Renal cortical epithelial cell (primary cell): ENCODE results near the gene ZNF618. TPM values are rescaled to one million over a fixed set of nuclear protein-coding genes. Genes with fewer than 3 reads are reported as not detected.

Experiments used
- DNase-seq: peaks from one replicate; pipeline ENCODE4 v3.0.0-alpha.2; 2011; ENCODE audit warnings: low read depth
- total RNA-seq: library from RNA; depleted of rRNA; stranded (reverse); fragments of >200 nt; gene quantifications from 2 replicates; pipeline ENCODE4 v1.2.3, GENCODE V29; 2014

Gene ZNF618
- total RNA-seq, 1 donor from 2014 or later, result 30.6 TPM

DNA sequence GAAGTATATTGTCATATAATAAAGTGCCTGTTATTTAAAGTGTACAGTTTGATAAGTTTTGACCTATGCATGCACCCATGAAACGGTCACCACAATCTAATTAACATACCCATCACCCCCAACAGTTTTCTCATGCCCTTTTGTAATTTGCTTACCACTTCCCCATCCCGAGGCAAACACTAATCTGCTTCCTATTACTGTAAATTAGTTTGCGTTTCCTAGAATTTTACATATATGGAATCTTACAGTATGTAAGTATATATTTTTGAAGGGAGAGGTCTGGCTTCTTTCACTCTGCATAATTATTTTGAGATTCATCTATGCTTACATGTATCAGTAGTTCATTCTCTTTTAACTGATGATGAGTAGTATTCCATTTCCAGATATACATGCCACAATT, 145.5 kb downstream of the ZNF618 start:
- DNase-seq, result no peak

DNA sequence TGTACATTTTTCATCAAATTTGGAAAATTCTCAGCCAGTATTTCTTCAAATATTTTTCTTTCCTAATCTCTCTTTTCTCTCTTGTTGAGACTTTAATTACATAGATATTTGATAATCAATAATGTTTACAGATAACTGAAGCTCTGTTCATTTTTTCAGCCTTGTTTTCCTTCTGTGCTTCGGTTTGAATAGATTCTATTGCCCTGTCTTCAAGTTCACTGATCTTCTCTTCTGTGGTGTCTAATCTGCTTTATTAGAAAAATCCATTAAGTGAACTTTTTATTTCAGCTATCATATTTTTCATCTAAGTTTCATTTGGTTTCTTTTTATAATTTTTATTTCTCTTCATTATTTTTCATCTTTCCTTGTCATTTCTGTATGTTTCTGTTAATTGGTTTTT, 147.9 kb downstream of the ZNF618 start:
- no peak for DNase-seq

DNA sequence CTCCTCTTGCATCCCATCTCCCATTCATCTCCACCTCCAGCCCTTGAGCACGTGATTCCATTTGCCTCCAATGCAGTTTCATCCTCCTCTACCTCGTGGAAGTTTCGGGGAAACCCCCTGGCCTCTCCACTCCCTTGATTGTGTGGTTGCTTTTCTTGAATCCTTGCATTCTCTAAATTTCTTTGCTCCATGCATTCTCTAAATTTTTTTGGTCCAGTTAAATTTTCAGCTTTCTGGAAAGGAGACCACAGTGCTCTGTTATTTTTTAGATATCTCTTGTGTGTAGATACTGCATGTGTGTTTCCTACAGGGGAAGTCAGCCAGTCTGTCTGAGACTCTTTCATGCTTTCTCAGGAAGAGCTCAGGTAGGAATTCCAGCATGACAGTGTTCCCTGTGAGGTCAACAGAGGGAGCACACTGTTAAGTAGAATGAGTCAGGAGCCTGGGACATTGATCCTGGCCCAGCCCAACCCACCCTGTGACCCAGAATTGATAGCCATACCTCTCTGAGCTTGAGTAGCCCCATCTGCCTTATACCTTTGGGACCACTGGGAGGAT, 149.2 kb downstream of the ZNF618 start:
- peak; percentile 11 for DNase-seq

DNA sequence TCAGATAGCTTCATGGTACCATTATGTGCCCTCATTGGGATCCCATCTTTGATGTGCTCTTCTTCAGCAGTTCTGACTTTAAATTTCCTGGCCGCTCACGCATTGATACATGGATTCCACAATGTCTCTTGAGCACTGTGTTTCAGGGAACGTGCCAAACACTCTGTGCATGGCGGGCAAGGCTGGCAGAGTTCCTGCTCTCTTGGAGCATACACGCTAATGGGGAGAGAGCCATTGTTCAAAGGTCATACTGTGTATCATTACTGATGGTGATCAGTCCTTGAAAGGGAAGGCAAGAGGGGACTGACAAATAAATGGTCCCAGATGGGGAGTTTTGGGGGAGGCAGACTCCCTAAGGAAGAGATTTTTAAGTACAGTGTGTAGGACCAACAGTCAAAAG, 149.7 kb downstream of the ZNF618 start:
- no peak for DNase-seq

DNA sequence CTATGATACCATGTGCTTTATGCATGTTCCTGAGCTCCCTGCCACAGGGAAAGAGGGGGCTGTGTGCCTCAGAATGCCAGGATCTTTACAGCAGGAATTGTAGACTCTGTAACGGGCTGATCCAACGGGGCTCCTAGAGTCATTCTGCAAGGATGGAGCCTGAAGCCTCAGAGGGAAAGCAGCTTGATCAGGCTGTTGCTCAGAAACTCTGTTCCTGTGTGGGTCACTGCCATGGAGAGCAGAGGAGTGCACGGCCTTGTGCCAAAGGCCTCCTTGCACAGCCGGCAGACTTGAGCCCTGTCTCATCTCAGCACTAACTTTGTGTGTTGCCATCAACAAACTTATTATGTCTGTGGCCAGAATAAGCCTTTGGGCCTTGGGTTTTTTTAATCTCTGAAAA, 150.2 kb downstream of the ZNF618 start:
- DNase-seq, result no peak

DNA sequence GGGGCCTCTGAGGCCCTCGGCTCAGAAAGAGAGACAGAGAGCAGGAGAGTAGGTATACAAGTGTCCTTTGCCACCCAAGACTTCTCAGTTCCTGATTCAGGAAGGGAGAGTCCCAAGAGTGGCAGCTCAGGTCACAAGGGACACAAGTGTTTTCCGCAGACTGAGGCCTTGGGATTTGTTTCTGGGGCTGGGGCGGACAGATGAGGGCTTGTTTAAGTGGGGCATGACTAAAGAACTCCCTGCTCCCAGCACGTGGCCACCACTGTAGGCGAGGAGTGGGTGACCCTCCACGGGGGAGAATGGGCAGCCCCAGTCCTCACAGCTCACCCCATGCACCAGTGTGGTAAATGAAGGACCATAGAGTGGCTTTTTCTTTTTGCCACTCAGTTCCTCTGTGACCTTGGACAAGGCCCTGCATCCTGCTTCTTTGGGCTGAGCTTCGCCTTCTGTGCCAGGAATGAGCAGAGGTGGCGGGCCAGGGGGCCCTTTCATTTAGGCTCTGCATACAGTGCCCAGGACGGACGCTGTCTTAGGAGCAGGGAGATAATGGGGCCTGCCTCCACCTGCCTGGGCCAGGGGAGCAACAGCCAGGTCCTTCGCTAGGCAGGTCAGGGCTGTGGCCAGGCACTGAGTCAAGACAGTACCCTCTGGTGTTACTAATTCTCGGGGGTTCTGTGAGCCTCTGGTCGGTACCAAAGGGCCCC, 151.2 kb downstream of the ZNF618 start:
- no peak for DNase-seq

DNA sequence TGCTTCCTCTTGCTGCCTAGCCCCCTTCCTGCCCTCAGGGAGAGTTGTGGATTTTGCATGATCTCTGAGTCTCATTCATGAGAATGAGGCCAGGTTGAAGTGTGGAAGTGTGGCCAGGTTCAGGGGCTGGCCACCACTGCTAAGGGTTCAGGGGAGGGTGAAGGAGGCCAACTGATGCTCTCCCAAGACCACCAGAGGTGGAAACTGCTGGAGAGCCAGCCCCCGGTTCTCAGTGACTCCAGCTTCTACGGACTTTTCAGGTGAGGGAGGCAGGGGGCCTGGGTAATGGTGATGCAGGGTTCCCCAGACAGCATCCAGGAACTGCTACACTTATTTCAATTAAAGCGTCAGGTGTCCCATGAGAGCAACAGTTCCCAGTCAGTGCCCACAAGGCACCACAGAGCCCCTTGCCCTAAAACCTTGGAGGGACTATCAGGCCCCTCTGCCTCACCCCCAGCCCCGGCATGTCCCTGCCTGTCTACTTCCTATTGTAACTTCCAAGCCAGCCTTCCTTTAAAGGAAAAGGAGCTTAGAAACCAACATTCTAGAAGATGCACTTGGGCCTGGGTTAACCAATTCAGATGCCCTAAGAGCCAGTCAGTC, 151.9 kb downstream of the ZNF618 start:
- DNase-seq, result no peak

DNA sequence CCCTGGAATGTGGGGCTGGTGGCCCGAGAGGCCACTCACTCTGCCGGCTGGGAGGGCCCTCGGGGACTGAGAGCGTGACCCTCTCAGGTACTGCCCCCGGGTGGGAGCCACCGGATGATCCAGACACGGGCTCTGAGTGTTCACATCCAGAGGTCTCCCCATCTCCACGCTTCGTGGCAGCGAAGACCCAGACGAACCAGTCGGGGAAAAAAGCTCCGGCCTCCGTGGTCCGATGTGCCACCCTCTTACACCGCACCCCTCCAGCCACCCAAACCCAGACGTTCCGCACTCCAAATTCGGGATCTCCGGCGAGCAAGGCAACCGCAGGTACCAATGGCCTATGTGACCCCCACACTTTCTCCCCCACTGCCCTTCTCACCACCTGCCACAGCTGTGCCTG, 152.5 kb downstream of the ZNF618 start:
- no peak for DNase-seq

DNA sequence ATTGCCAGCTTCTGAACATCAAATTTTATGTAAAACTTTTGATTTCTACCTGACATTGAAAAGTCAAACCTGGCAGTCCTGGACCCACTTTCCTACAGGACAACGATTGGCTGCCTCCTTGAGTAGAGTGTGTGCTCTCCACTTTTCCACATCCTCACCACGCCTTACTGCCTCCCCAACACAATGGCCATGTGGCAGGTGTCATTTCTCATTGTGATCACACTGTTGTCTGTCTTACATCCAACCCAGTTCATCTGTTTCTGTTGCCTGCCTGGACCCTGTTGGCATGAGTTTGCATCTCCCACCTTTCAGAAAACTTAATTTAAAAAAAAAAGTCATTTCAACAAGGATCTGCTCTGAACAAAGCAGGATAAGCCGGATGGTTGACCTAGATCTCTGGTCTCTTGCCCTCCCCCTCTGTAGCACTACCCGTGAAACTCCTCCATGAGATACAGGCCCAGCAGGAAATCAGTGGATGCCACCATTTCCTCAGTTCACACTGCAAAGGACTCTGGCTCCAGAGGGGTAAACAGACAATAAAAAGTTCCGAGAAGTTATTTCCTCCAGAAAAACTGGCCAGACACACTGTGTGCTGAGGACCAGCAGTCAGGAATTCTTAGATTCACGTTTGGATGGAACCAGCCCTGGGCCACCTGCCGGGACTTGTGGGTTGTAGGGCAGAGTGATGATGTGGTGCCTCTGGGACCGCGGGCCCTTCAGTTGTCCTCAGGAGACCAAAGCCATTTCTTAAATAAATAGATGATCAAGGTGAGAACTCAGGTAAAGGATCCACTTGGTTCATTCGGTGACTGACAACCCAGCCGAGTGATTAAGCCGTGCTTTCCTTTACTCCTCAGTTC, 153.4 kb downstream of the ZNF618 start:
- no peak for DNase-seq

DNA sequence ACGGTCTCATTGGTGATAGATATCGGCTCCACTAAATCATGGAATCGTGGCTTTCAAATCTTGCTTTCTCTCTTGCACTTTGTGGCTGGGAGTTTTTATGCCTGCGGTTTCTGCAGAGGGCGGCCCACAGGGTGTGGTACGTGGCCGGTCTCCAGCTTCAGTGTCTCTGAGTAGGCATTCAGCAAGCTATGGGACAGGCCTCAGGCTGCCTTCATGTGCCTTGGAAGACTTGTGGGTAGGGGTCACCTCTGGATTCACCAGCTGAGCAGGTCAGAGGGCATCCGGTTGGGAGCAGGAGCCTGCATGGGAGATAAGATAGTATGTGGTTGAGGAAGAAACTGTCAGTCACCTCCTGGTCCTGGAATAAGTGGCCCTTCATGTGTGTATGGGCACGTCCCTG, 154.3 kb downstream of the ZNF618 start:
- no peak for DNase-seq

DNA sequence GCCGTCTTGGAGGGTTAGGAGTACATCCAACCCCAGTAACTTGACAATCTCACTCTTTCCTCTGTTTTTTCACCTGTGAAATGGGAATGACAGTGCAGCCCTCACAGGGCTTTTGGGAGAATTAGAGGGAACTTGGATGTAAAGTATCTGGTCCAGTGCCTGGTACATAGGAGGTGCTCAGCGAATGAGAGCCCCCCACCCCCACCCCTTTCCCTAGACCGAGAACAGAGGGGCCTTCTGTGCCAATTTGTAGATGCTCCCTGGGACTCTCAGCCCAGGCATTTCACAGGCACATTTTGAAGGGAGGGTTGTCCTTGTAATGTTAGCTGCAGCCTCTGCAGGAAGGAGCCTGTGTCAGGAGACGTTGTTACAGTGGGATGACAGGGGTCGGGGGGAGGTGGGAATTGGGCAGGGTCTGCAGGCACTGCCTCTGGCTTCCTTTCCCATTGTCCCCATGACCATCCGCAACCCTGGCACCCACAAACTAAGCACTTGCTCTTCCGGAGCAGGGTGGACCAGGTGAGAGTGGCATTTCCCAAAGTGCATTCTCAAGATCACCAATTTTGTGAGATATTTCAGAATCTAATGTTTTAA, 155.0 kb downstream of the ZNF618 start:
- DNase-seq, result no peak

DNA sequence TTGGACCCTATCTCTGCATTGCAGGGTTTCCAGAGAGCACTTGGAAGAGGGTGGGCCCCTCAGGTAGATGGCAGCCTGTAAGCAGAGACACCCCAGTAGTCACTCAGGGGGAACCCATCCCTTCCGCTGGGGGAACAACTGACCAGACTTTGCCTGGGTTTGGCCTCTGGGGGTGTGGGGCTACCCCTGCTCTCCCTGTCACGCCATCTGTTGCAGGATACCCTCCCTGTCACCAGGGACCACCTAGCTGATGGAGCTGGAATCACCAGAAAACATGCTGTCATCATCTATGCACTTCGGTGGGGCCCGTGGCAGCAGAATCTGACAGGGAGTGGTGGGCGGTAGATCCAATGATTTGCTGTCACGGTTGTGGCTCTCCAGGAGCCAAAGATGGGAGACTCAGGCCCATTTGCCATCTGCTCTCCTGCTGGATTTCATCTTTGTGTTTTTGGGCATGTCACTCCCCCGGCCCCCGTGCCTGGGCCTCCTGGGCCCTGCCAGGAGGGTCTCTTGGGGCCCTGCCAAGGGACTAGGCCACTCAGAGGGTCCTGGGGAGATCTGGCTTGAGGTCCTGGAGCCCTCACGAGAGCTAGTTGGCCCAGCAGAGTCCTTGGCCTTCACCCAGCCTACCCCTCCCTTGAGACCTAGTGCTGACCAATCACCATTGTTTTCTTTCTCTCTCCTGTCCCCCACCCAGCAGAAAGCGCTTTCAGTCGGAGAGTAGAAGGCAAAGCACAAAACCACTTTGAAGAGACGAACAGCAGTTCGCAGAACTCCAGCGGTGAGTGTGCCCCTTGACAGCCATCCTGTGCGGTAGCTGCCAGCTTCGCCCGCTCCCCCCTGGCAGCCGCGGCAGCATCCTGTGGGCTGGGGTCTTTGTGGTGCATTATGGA, 156.1 kb downstream of the ZNF618 start:
- no peak for DNase-seq

DNA sequence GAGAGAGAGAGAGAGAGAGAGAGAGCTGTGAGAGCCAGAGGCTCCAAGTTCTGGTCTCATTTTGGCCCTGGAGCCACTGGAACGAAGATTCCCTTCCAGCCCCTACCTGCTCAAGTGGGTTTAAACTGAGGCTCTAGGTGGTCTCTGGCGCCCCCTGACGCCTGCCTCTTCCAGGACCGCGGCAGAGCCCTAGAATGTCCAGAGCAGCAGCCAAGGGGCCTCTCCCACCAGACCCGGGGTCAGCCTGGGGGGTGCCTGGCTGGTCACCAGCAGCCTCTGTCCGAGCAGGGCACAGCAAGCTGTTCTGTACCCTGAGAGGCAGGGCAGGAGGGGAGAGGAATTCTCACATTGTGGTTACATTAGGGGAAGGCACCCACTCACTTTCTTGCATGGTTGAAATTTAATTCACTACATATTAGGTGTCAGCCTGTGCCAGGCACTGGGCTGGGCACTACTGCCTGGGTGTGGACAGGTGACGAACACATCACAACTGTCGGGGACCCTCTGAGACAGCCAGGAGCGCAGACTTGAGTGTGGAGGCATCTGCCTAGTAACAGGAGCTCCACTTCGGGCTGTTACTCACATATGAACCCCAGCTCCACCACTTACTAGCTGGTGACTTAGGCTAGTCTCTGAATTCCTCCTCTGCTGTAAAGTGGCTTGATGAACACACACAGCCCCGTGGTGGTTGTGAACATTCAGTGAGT, 157.4 kb downstream of the ZNF618 start:
- no peak for DNase-seq

DNA sequence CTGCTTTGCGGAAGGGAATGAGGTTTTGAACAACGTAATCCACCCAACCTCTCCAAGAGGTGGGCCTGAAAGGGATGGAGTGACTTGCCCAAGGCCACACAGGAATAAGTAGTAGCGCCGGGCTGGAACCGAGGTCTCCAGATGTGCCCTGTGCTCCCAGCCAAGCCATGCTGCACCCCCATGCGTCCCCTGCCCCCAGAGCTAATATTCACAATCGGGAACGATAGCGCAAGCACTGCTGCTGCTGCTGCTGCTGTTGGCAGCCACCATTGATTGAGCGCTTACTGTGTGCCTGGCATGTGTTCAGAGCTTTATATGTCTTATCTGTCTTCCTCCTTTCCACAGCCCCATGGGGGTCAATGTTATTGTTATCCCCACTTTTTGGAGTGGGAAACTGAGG, 158.1 kb downstream of the ZNF618 start:
- DNase-seq, result no peak

DNA sequence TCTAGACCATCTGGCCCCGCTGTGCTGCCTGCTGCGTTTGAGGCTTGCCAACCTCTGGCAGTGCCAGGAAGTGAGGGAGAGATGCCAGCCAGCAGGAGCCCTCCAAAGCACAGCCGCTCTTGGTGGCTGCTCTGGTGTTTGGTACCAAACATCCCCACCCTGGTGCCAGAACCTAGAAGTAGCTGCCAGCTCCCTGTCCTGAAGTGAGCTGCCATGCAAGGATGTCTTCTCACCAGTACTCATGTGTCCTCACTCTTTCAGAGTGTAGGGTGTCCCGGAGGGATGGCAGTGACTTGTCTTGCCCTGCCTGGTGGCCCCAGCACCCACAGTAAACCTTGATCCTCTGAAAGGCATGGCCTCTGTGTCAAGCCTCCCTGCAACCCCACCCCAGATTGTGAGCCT, 158.6 kb downstream of the ZNF618 start:
- DNase-seq, result no peak

DNA sequence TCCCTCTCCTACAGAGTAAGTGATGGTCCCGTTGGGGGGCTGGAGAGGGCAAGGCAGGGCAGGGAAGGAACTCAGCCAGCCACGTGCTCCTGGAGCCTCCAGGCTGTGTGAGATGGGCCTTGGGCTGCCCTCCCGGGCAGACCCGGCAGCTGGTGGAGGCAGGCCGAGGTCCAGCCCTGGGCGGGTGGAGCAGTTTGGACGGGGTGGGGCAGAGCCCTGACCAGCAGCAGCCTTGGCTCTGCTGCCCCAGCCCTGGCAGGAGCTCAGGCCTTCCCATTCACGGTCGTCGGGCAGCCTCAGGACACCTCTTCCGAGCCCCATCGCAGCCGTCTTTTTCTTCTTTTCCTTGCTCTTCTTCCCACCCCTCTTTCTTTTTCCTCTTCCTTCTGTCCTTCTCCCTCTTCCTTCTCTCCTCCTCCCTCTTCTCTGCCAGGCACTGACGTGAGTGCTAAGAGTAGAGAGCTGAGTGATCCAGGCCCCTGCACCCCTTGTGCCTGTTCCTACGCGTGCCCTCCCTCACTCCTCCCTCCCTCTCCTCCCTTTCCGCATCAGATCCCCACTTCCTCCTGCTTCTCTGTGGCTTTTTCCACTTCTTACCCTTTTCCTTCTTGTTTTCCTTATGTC, 159.2 kb downstream of the ZNF618 start:
- DNase-seq, result no peak

DNA sequence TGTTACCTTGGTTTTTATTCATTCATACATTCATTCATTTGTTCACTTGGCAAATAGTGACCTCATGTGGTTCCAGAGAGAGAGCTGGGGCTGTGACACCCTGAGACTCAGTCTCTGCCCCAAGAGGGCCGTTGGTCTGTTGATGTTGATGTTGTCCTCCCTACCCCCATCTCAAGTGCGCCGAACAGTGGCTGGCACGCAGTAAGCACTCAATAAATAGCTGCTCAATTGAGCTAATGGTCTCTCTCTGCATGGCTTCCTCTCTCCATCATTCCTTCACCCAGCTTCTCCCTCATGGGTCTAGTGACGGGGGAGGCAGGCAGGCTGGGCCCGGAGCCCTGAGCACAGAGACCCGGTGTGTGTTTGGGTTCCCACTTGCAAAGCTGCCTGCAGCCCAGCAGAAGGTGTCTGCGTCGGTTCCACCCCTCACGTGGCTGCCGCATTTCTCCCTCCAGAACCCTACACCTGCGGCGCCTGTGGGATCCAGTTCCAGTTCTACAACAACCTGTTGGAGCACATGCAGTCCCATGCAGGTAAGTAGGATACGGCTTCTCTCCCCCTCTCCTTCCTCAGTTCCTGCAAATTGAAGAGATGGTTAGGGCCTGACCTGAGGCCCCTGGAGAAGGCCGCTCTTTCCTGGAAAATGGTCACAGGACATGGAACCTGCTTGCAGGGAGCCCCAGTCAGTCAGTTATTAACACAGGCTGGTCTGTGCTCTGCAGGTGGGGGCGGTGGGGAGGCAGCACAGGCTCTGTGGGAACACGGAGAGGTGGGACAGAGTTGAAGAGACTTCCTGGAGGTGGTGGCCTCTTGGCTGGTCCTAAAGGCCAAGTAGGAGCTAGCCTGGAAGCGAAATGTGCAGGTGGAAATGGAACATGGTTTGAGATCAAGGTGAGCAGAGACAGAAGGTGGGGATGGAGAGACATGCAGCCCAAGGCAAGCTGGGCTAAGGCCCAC, 160.0 kb downstream of the ZNF618 start:
- no peak for DNase-seq

DNA sequence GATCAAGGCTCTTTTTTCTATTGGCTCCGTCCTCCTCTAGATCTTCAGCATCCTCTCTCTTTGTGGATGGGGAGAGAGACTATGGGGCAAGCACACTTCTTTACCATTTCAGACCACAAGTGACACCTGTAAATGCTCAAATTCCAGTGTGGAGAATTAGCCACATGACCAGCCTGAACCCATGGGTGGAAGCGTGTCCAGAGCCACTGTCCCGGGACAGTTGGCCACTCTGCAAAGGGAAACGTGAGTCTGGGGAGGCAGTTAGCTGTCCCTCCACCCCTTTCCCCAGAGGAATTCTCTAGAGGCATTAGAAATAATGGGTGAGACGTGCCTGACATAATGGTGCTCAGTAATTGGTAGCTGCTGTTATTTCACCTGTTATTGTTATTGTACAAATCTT, 161.1 kb downstream of the ZNF618 start:
- DNase-seq, result no peak
